Activated naive CD4-positive, alpha-beta T cell treated with anti-CD3 and anti-CD28 coated beads, Interleukin-2, amount 50 U/mL, for 24 hours (primary cell): ENCODE results near the gene IKZF1.

Experiments
- H3K27ac Mint-ChIP-seq: one replicate; pipeline ENCODE4 v1.8.0; 2021; ENCODE audit warnings: mild to moderate bottlenecking, mixed read lengths
- H3K27me3 Mint-ChIP-seq: one replicate; pipeline ENCODE4 v1.8.0; 2021; ENCODE audit warnings: mixed read lengths
- H3K36me3 Mint-ChIP-seq: one replicate; pipeline ENCODE4 v1.8.0; 2021; ENCODE audit warnings: mixed read lengths
- H3K4me1 Mint-ChIP-seq: one replicate; pipeline ENCODE4 v1.8.0; 2021; ENCODE audit warnings: mixed read lengths
- H3K4me3 Mint-ChIP-seq: one replicate; pipeline ENCODE4 v1.8.0; 2021; ENCODE audit warnings: mild to moderate bottlenecking, mixed read lengths
- H3K9me3 Mint-ChIP-seq: one replicate; pipeline ENCODE4 v1.8.0; 2021; ENCODE audit warnings: mixed read lengths

IKZF1 gene

DNA sequence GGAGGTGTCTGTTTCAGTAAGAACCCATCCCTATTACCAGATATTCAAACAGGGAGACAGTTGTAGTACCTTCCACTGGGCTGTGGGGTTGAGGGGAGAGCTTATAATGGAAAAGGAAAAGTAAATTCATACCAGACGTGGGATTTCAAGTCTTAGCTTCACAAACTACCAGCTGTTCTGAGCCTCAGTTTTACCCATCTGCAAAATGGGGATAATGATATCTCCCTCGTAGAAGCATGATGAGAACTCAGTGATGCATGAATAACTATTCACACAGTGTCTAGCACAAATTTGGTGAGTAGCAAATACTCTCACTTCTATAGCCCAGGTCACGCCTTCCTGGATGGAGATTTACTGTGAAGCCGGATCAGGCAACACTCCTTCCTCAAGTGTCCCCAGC lies 29.1 kb upstream of the IKZF1 start:
- Mint-ChIP-seq H3K27me3 (no peaks in the 10 kb centered on the region), H3K9me3 (peaks cover 1% of the 10 kb centered on the region), H3K4me3 (no peak overlapping the region), H3K36me3 (no peaks in the 10 kb centered on the region), H3K4me1 (peaks cover 74% of the 10 kb centered on the region), H3K27ac (peak overlapping the region; percentile 5)

DNA sequence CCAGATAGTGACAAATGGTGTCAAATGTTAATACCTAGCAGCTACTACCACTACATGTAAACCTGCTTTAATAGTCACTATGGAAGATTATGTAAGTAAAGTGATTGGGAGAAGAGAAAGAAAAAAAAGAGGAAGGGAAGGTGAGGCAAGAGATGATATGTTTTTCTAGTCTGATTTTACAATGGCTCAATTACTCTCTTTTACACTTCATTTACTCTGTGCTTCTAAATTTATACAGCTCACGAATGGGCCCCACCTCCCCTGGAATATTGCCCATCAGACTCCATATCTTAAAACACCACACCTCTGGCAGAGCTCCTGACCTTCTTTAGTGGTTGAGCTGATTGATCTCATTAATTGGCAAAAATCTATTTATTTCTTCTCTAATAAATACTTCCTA lies 28.0 kb upstream of the IKZF1 start:
- peaks cover 76% of the 10 kb centered on the region for H3K4me1 Mint-ChIP-seq
- no peak overlapping the region for H3K27ac Mint-ChIP-seq
- no peaks in the 10 kb centered on the region for H3K36me3 Mint-ChIP-seq
- H3K27me3 Mint-ChIP-seq: no peaks in the 10 kb centered on the region
- H3K4me3 Mint-ChIP-seq: no peak overlapping the region
- H3K9me3 Mint-ChIP-seq: no peaks in the 10 kb centered on the region

GRCh38 chr7:50278120-50278519 lies 26.4 kb upstream of the IKZF1 start:
- no peaks in the 10 kb centered on the region for H3K36me3 Mint-ChIP-seq
- H3K27ac Mint-ChIP-seq: no peak overlapping the region
- no peaks in the 10 kb centered on the region for H3K27me3 Mint-ChIP-seq
- no peaks in the 10 kb centered on the region for H3K9me3 Mint-ChIP-seq
- H3K4me3 Mint-ChIP-seq: no peak overlapping the region
- H3K4me1 Mint-ChIP-seq: peaks cover 76% of the 10 kb centered on the region

DNA sequence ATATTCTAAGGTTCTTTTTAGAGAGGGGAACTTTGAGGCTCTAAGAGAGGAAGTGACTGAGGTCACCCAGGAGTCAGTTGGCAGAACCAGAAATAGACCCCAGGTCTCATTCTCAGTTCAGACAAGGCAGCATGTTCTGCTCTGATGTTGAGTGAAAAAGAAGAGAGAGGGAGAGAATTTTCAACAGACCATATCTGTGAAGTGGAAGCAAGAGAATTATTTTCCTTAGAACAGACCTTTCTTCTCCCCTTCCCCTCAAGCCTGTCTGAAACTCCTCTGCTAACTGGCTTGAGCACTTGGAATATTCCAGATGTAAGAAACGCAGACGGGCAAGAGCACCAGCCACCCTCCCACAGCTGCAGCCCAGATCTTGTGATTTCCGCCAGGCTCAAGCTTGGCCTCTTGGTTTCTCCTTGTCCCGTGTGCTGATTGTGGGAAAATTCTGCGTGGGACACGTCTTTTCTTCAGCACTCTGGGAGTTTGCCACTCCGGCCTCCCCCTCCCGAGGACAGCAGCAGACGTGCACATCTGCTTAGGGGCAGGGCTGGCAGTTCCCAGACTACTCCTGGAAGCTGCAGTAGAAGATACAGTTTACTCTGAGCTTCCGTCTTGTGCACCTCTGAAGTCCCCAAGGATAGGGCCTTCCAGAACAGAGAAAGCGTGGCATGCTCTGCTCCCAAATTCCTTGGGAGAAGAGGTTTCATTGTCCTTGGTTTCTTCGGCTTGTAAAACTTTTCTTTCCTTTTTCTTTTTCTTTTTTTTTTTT lies 22.7 kb upstream of the IKZF1 start:
- Mint-ChIP-seq H3K36me3 (no peaks in the 10 kb centered on the region), H3K27me3 (no peaks in the 10 kb centered on the region), H3K9me3 (no peaks in the 10 kb centered on the region), H3K27ac (peak overlapping the region; percentile 64), H3K4me3 (peak overlapping the region; percentile 61), H3K4me1 (peaks cover 70% of the 10 kb centered on the region)

GRCh38 chr7:50282813-50283605 lies 21.5 kb upstream of the IKZF1 start:
- Mint-ChIP-seq H3K36me3 (no peaks in the 10 kb centered on the region), H3K4me1 (peaks cover 62% of the 10 kb centered on the region), H3K27ac (no peak overlapping the region), H3K4me3 (peak overlapping the region; percentile 0), H3K27me3 (no peaks in the 10 kb centered on the region), H3K9me3 (no peaks in the 10 kb centered on the region)

GRCh38 chr7:50283731-50284130 lies 20.8 kb upstream of the IKZF1 start:
- Mint-ChIP-seq H3K9me3 (no peaks in the 10 kb centered on the region), H3K27me3 (no peaks in the 10 kb centered on the region), H3K4me1 (peaks cover 60% of the 10 kb centered on the region), H3K36me3 (no peaks in the 10 kb centered on the region), H3K27ac (no peak overlapping the region), H3K4me3 (peak overlapping the region; percentile 0)

DNA sequence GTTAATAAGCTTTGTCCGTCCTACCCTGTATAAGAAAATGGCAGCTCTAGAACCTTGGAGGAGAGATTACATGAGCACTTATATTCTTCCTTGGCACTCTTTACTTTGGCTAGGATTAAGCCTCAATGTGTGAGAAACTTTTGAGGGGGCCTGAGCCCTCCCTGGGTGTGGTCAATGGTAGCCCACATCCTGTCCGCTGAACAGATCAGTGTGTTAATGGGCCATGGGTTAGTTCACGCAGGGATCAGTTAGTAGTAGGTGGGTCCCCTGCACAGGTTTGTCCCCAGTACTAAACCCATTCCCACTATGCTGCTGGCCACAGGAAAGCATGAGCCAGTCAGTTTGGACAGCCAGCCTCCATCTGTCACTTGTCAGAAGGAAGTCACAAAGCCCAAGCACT lies 20.2 kb upstream of the IKZF1 start:
- Mint-ChIP-seq H3K9me3 (no peaks in the 10 kb centered on the region), H3K4me1 (peaks cover 54% of the 10 kb centered on the region), H3K36me3 (no peaks in the 10 kb centered on the region), H3K27me3 (no peaks in the 10 kb centered on the region), H3K4me3 (no peak overlapping the region), H3K27ac (peak overlapping the region; percentile 38)

DNA sequence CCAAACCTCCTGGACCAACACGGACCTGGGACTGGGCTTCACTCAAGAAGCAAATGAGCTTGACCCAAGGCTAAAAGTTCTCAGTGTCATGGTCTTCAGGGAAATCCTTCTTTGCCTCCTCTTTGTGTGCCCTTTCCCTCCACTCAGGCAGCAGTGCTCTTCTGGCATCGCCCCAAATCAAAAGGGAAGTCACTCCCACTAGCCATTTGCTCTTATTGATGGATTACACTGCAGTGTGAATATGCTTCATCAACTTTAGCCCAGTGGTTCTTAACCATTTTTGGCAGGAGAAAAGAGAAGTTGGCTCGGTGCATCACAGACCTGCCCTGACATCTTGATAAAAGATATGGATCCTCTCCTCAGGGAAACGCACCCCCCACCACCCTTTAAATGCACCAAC lies 19.2 kb upstream of the IKZF1 start:
- no peak overlapping the region for H3K4me3 Mint-ChIP-seq

GRCh38 chr7:50287129-50287528 lies 17.4 kb upstream of the IKZF1 start:
- H3K4me1 Mint-ChIP-seq: peaks cover 49% of the 10 kb centered on the region
- H3K4me3 Mint-ChIP-seq: no peak overlapping the region
- H3K27ac Mint-ChIP-seq: no peak overlapping the region
- H3K36me3 Mint-ChIP-seq: no peaks in the 10 kb centered on the region
- no peaks in the 10 kb centered on the region for H3K9me3 Mint-ChIP-seq
- no peaks in the 10 kb centered on the region for H3K27me3 Mint-ChIP-seq

More for the DNA sequence above, 19.2 kb upstream of the IKZF1 start:
- Mint-ChIP-seq H3K4me1 (peaks cover 55% of the 10 kb centered on the region), H3K27me3 (no peaks in the 10 kb centered on the region), H3K27ac (no peak overlapping the region), H3K9me3 (no peaks in the 10 kb centered on the region), H3K36me3 (no peaks in the 10 kb centered on the region)

DNA sequence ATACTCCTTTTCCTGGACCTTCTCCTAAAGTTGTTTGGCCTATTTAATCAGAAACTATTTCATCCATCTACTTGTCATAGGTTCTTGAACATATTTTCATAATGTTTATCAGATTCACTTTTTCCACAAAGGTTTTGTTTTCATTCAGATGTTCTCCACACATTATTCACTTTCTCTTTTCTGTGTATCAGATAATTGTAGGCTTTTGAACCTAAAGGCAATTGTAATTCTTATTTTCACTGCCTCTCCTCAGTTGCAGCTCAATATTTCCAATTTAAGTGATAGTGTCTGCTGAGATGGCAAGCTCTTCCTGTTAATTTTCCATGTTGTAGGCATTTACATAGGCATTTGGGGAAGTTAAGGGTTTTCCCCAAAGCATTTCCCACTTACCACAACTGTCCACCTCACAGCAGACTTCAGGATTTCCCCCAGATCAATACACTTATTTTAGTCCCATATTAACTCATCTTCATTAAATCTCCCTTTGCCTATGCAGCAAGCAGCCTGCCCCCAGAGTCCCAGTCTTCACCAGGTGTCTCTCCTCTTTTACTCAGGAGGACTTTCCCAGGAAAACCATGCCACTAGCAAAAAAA lies 12.3 kb upstream of the IKZF1 start:
- H3K36me3 Mint-ChIP-seq: no peaks in the 10 kb centered on the region
- H3K27ac Mint-ChIP-seq: peak overlapping the region; percentile 94
- peaks cover 50% of the 10 kb centered on the region for H3K4me1 Mint-ChIP-seq
- H3K4me3 Mint-ChIP-seq: peak overlapping the region; percentile 61
- H3K27me3 Mint-ChIP-seq: no peaks in the 10 kb centered on the region
- no peaks in the 10 kb centered on the region for H3K9me3 Mint-ChIP-seq

DNA sequence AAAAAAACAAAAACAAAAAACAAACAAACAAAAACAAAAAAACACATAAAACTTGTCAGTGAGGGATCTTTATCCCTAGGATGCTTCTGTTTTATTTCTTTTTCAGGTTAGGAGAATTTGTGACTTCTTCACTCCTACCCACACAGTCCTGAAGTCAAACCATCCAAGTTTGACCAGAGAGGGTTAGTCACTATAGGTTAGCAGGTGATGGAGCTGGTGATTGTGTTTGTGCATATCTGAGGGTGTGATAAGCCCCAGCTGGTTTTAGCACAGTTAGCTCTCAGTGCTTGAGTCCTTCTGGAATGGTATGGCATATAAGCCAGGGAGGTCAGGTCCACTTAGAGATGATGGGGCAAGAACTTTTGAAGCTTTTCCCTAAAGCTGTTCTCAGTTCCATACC lies 11.8 kb upstream of the IKZF1 start:
- Mint-ChIP-seq H3K36me3 (no peaks in the 10 kb centered on the region), H3K27me3 (no peaks in the 10 kb centered on the region), H3K9me3 (no peaks in the 10 kb centered on the region), H3K4me1 (peaks cover 55% of the 10 kb centered on the region), H3K4me3 (no peak overlapping the region), H3K27ac (peak overlapping the region; percentile 61)

GRCh38 chr7:50293509-50294179 lies 10.9 kb upstream of the IKZF1 start:
- Mint-ChIP-seq H3K27ac (peak overlapping the region; percentile 61), H3K9me3 (no peaks in the 10 kb centered on the region), H3K4me3 (no peak overlapping the region), H3K4me1 (peaks cover 59% of the 10 kb centered on the region), H3K36me3 (no peaks in the 10 kb centered on the region), H3K27me3 (no peaks in the 10 kb centered on the region)

DNA sequence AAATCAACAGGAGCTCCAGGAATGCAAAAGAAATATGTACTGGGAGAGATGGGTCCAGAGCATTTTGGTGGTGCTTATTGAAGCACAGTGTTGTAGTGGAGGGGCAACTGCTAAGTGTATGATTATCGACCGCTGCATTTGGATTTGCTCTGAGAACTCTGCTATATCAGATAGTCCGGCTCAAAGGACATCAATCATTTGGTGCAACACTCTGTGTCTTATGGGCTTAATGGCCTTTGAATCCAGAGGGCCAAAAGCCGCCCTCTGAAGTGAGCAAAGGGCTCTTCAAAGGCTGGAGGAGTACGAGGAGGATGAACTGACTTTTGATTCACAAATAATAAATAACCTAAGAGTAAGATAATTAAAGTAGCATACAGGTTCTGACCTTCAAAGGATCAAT lies 9.4 kb upstream of the IKZF1 start:
- H3K27ac Mint-ChIP-seq: no peak overlapping the region
- peaks cover 68% of the 10 kb centered on the region for H3K4me1 Mint-ChIP-seq
- no peaks in the 10 kb centered on the region for H3K36me3 Mint-ChIP-seq
- no peaks in the 10 kb centered on the region for H3K27me3 Mint-ChIP-seq
- H3K9me3 Mint-ChIP-seq: no peaks in the 10 kb centered on the region
- H3K4me3 Mint-ChIP-seq: no peak overlapping the region

DNA sequence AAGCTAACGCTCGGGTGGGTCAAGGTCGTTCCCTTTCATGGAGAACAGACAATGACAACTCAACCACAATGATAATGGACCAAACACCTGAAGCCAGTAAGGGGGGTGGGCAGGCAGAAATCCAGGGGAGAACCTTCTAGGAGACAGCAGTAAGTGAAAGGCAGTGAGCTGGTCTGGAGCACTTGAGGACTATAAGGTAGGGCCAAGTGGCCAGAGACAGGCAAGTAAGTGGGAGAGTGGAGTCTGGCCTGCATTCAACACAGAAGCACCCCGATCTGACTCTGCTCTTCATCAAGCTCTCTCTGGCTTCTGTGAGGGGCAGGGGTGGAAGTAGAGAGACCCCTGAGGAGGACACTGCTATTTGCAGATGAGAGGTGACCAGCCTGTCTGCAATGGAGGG lies 7.7 kb upstream of the IKZF1 start:
- peak overlapping the region; percentile 8 for H3K27ac Mint-ChIP-seq
- H3K36me3 Mint-ChIP-seq: no peaks in the 10 kb centered on the region
- H3K4me1 Mint-ChIP-seq: peaks cover 75% of the 10 kb centered on the region
- no peak overlapping the region for H3K4me3 Mint-ChIP-seq
- no peaks in the 10 kb centered on the region for H3K9me3 Mint-ChIP-seq
- H3K27me3 Mint-ChIP-seq: no peaks in the 10 kb centered on the region

DNA sequence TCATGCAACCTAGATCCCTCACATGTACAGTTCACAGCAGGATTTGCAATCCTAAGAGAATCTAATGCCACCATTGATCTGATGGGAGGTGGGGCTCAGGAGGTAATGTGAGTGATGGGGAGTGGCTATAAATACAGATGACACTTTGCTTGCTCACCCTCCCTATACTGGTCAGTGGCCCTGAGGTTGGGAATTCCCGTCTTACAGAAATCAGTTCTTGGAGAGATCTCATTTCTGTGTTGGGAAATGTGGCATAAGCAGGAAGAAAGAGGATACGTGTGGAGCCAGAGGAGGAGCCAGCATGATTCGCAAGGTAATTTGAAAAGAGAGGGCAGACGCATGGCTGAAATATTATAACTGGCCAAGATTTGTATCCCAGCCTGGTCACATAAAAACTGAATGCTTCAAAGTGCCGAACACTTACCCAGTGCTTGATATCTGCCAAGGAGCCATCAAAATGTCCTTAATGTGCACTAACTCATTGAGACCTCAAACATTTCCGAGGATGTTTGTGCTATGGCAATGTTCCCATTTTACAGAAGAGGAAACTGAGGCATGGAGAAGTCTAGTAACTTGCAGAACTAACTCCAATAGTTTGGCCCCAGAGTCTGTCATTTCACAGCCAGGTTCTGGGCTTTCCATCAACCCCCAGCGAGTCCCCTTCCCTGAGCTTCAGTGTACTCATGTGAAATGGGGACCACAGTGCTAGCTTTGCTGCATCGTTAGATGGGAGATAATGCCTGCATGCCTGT lies 5.5 kb upstream of the IKZF1 start:
- H3K36me3 Mint-ChIP-seq: no peaks in the 10 kb centered on the region
- H3K27ac Mint-ChIP-seq: peak overlapping the region; percentile 76
- peaks cover 67% of the 10 kb centered on the region for H3K4me1 Mint-ChIP-seq
- H3K9me3 Mint-ChIP-seq: no peaks in the 10 kb centered on the region
- H3K4me3 Mint-ChIP-seq: no peak overlapping the region
- H3K27me3 Mint-ChIP-seq: no peaks in the 10 kb centered on the region
